GM21529 (cell line): ENCODE data around the gene TPCN2.

Experiments
- ATAC-seq: cut with Tn5 transposase; IDR thresholded peaks from one replicate; pipeline ENCODE4 v1.9.1; 2021; ENCODE audit not compliant: unreplicated experiment

Gene TPCN2

GRCh38 chr11:69010361-69010891 is 38.3 kb upstream of the TPCN2 start:
- no peak for ATAC-seq

GRCh38 chr11:69010964-69011623 is 37.6 kb upstream of the TPCN2 start:
- ATAC-seq, result no peak

- ATAC-seq, result no peak
Measured at GRCh38 chr11:69011624-69012091, 37.1 kb upstream of the TPCN2 start.

GRCh38 chr11:69012092-69013008 is 36.4 kb upstream of the TPCN2 start:
- ATAC-seq, result no peak

GRCh38 chr11:69013009-69013951 is 35.5 kb upstream of the TPCN2 start, which contains the start of gene MRGPRF:
TSS of gene MRGPRF (minus strand) at chr11:69013246. CDS start at chr11:69009901, 3,345 bp downstream.
- ATAC-seq, result no peak

- ATAC-seq, result no peak
Measured at GRCh38 chr11:69014084-69014851, 34.5 kb upstream of the TPCN2 start.

GRCh38 chr11:69014898-69015549 is 33.7 kb upstream of the TPCN2 start:
- ATAC-seq, result no peak

GRCh38 chr11:69017951-69018350 is 30.8 kb upstream of the TPCN2 start:
- no peak for ATAC-seq

GRCh38 chr11:69018924-69019323 is 29.8 kb upstream of the TPCN2 start:
- no peak for ATAC-seq

GRCh38 chr11:69022260-69022659 is 26.5 kb upstream of the TPCN2 start:
- ATAC-seq, result no peak

GRCh38 chr11:69024509-69024908 is 24.2 kb upstream of the TPCN2 start:
- ATAC-seq, result no peak

- ATAC-seq, result no peak
Measured at GRCh38 chr11:69027704-69028372, 20.9 kb upstream of the TPCN2 start.

- no peak for ATAC-seq
Measured at GRCh38 chr11:69030301-69030700, 18.4 kb upstream of the TPCN2 start.

GRCh38 chr11:69032833-69033232 is 15.9 kb upstream of the TPCN2 start:
- no peak for ATAC-seq

- ATAC-seq, result no peak
Measured at GRCh38 chr11:69033431-69033830, 15.3 kb upstream of the TPCN2 start.

- no peak for ATAC-seq
Measured at GRCh38 chr11:69034123-69034867, 14.4 kb upstream of the TPCN2 start.

- ATAC-seq, result no peak
Measured at GRCh38 chr11:69035150-69035945, 13.4 kb upstream of the TPCN2 start.
